NB4 (cell line): ENCODE data around the gene MYO7A.

Experiments
- CTCF ChIP-seq: IDR thresholded peaks from one replicate; pipeline ENCODE4 v1.5.1; 2012; ENCODE audit warnings: low read depth, low read length
- POLR2A ChIP-seq: IDR thresholded peaks from 2 replicates; pipeline ENCODE4 v1.6.1; 2011; ENCODE audit warnings: mild to moderate bottlenecking; ENCODE audit not compliant: insufficient read length; ENCODE audit errors: extremely low read depth

- TF ChIP-seq CTCF (no peak), POLR2A (no peak)
These were observed 16.1 kb upstream of the MYO7A start for GRCh38 chr11:77111946-77112345.
